KBM-7 (cell line): ENCODE data around the gene LRRC18.

Source experiments
- DNase-seq: peaks from one replicate; pipeline ENCODE4 v3.0.0-alpha.2; 2015
- in situ Hi-C: fragments of 300-500 bp; cut with MboI; formaldehyde crosslinking; loops from 2 replicates; pipeline ENCODE4 v1.14.3; 2020; ENCODE audit warnings: low sequenced_read_pairs, low pct_unique_long_range_greater_than_20kb, mixed read lengths

Gene LRRC18

DNA sequence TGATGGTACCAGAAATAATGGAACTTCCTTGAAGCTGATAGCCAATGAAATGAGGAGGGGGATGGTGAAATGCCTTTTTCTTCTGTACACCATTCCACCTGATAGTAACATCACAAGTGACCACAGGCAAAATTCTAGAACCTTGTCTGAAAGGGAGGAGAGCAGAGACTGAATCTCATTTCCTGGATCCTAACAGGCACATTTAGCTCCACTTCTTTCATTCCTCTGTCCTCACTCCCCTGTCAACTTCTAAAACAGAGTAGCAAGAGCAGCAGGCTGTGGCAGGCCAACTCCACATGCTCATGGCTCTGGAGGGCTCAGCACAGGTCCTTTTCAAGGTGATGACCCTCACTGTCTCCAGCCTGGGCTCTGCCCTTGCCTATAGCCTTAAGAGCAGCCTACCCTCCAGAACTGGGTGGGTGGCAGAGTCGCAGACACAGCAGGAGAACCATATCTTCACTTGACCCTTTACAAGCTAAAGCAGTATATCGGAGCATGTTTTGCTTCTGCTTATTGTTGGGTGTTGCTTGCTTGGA is at the start of gene LRRC18:
LRRC18 (minus strand) TSS at position 51 of the 536 bp plus-strand sequence. CDS start 25,685 bp downstream, outside the sequence.
- in situ Hi-C loops, result no loop called here
- no peak for DNase-seq

- in situ Hi-C loops, result no loop called here
- DNase-seq, result no peak
Measured at GRCh38 chr10:48985621-48986158, 46.0 kb upstream of the LRRC18 start.

GRCh38 chr10:48983648-48984351 is 44.2 kb upstream of the LRRC18 start:
- DNase-seq, result no peak

DNA sequence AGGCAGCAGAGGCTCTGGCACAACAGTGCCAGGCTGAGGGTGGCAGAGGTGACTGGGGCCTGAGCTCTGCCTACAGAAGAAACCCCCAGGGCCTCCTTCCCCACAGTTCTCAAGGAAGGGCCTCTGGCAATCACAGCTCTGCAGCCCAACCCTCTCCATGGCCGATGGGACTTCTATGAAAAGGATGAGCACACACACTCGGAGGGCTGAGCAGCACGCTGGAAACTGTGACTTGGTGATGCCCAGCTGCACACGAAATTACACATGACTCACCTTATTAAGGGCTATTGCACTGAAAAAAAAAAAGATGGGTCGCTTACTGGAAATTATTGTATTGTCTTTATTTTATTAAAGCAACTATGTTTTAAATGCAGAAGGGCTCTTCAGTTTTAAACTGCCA is 42.9 kb upstream of the LRRC18 start:
- in situ Hi-C loops, result no loop called here
- no peak for DNase-seq

More at GRCh38 chr10:48983648-48984351, 44.2 kb upstream of the LRRC18 start:
- in situ Hi-C loops, result no loop called here

DNA sequence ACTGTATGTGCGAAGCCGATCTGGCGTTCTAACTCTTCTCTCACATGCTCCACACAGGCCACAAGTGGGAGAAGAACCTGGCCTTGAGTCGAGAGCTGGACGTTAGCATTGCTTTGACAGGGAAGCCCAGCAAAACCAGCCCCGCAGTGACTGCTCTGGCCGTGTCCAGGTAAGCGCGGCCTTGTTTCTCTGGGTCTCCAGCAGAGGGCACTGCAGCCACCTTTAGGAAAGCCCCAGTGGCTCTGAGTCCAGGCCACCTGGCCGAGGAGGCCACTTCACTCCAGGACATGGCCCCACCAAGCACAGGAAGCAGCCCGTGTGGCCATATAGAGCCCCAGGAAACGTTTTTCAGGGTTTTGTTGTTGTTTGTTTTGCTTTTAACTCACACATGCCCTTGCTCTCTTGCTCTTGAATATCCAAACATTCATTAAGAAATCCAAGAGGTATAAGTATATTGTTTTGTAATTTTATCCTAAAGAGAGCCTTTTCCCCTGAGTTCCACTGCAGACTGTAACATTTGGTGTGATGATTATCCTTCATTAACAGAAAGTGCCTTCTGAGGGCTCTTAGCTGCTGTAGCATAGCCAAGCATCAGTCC is 41.8 kb upstream of the LRRC18 start:
- in situ Hi-C loops, result no loop called here
- peak; percentile 34 for DNase-seq

DNA sequence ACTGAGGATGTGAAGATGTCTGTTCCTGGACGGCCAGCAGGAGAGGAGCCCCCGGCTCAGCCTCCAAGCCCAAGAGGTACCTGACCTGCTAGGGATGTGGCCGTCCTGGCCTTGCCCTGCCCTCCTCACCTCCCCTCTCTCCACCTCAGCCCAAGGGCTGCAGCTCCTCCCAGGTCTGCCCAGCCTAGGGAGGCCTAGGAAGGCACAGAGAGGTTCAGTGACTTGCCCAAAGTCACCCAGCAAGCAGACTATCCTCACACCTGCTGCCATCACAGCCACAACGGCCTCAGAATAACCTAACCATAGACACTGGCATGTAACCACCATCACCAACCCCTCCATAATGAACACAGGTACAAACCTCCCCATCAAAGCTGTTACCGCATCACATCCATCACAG is 38.7 kb upstream of the LRRC18 start:
- DNase-seq, result no peak
- in situ Hi-C loops, result no loop called here

DNA sequence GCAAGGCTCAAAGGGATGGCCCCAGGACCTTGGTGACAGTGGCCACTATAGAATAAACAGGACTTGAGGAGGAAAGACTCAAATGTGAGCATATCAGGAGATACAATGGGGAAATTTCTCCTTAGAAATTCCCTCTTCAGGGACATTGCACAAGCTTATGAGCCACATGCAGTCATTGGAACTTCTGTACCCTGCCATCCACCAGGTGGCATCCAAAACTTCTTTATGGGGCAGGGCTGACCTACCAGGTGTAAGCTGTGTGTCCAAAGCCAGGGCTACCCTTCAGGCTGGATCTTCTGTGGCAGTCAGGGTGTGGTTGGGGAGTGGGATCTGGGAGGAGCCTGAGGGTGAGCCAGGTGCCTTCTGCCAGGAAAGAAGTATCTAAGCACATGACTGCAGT is 36.6 kb upstream of the LRRC18 start:
- DNase-seq, result peak; percentile 4
- in situ Hi-C loops, result no loop called here

- DNase-seq, result no peak
- in situ Hi-C loops, result no loop called here
Measured at GRCh38 chr10:48974510-48975156, 35.0 kb upstream of the LRRC18 start.

- no peak for DNase-seq
- in situ Hi-C loops, result no loop called here
Measured at GRCh38 chr10:48973065-48973464, 33.4 kb upstream of the LRRC18 start.

- no peak for DNase-seq
- in situ Hi-C loops, result no loop called here
Measured at GRCh38 chr10:48970654-48971053, 31.0 kb upstream of the LRRC18 start.

DNA sequence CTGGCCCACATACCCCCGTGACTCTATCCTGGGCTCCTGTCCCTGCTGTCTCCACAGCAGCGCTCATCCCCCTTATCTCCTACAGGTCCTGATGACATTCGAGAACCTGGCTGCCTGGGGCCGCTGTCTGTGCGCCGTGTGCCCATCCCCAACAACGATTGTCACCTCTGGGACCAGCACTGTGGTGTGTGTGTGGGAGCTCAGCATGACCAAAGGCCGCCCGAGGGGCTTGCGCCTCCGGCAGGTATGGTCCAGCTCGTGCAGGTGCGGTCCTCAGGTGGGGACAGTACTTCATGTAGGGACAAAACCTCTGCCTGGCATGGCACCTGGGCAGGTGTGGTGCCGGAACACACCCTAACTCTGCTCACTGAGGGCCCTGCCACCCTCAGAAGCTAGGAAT is 30.4 kb upstream of the LRRC18 start:
- in situ Hi-C loops, result no loop called here

GRCh38 chr10:48968036-48968435 is 28.4 kb upstream of the LRRC18 start:
- DNase-seq, result no peak
- in situ Hi-C loops, result no loop called here

More for the DNA sequence above, 30.4 kb upstream of the LRRC18 start:
- DNase-seq, result no peak

GRCh38 chr10:48965460-48965859 is 25.8 kb upstream of the LRRC18 start:
- in situ Hi-C loops, result no loop called here

DNA sequence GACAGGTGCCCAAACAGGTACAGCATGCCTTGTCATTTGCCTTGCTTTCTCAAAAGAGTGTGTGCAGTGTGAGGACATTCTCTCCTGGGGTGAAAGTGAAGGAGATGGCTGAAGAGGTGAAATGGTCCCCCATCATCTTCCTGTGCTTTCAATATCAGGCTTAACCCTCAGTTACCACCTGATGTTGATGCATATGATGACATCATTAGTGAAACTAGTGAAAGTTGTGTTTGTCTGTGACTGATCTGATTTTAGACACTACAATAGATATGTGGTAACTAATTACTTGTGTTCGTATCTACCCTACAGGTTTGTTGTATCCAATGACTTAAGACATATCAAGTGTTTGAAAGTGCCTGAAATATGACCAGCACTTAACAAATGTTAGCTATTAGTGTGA is 24.4 kb upstream of the LRRC18 start:
- in situ Hi-C loops, result no loop called here

More at GRCh38 chr10:48965460-48965859, 25.8 kb upstream of the LRRC18 start:
- no peak for DNase-seq

GRCh38 chr10:48958598-48959190 is 19.1 kb upstream of the LRRC18 start:
- in situ Hi-C loops, result no loop called here
- no peak for DNase-seq

More for the DNA sequence above, 24.4 kb upstream of the LRRC18 start:
- no peak for DNase-seq

GRCh38 chr10:48957361-48958151 is 17.9 kb upstream of the LRRC18 start:
- in situ Hi-C loops, result no loop called here
- DNase-seq, result no peak

DNA sequence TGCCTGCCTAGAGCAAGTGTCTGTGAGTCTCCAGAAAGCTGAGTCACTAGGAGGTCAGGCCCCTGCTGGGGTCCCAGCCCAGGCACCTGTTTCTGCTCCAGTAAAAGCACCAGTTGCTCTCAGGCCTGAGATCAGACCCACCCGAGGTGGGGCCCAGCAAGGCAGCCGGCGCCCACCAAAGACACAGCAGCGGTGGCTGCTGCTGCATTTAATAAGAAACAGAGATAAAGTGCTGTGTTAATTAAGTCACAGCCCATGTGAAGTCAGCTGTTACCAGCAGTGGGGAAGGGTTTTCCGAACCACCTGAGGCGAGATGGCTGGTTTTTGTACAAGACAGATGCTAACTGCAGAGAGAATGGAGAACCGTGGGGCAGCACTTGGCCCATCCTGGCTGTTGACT is 12.1 kb upstream of the LRRC18 start:
- DNase-seq, result no peak
- in situ Hi-C loops, result no loop called here

DNA sequence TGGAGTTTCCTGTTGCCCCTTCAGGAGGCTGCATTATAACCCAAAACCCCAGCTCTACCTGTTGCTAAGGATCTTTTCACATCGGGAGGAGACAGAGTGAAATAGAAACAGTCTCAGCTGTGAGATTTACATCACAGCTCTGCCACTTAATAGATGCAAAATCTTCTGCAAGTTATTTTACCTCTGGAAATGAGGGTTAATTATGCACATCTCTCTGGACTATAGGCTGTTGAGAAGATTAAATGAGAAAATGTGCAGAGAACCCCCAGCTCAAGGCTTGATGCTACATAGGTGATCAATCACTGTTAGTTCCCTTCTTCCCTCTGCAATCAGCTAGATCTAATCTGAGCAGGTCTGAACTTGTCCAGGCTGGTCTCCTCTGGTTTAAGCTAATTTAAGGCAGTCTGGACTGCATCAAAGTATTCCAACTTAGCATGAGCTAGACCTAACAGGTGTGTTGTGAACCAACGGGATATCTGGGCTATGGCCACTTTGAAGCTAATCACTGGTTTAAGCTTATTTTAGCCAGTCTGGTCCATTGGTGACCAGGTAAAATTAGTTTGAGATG is 8.9 kb upstream of the LRRC18 start:
- DNase-seq, result no peak
- in situ Hi-C loops, result no loop called here
